HS-5 (cell line): ENCODE data around the gene SERPINH1.
A peak's percentile ranks its signal among the peaks of the same experiment; 100 is the strongest.

Experiments used
- DNase-seq: peaks from one replicate; pipeline ENCODE4 v3.0.0-alpha.2; 2012; ENCODE audit warnings: low read depth

Gene SERPINH1

GRCh38 chr11:75562048-75562835, at the start of gene SERPINH1:
Gene SERPINH1 (plus strand): TSS chr11:75562253. CDS start chr11:75566350, 4,097 bp downstream.
- DNase-seq: no peak

- no peak for DNase-seq
These were observed 48.8 kb upstream of the SERPINH1 start for GRCh38 chr11:75513250-75513649.

- no peak for DNase-seq
These were observed 47.5 kb upstream of the SERPINH1 start for GRCh38 chr11:75514596-75514995.

GRCh38 chr11:75516140-75516539, 45.9 kb upstream of the SERPINH1 start:
- no peak for DNase-seq

GRCh38 chr11:75516886-75517285, 45.2 kb upstream of the SERPINH1 start:
- DNase-seq: no peak

- no peak for DNase-seq
These were observed 43.9 kb upstream of the SERPINH1 start for GRCh38 chr11:75518204-75518549.

GRCh38 chr11:75518771-75519653, 43.0 kb upstream of the SERPINH1 start:
- no peak for DNase-seq

GRCh38 chr11:75520688-75521087, 41.4 kb upstream of the SERPINH1 start:
- DNase-seq: no peak

GRCh38 chr11:75522286-75523044, 39.6 kb upstream of the SERPINH1 start:
- no peak for DNase-seq

- DNase-seq: no peak
These were observed 38.9 kb upstream of the SERPINH1 start for GRCh38 chr11:75523189-75523588.

- no peak for DNase-seq
These were observed 38.0 kb upstream of the SERPINH1 start for GRCh38 chr11:75523811-75524664.

GRCh38 chr11:75524665-75525432, 37.2 kb upstream of the SERPINH1 start:
- no peak for DNase-seq

GRCh38 chr11:75525433-75526191, 36.4 kb upstream of the SERPINH1 start, which contains the start of gene GDPD5:
Gene GDPD5 (minus strand): TSS chr11:75525941. CDS start chr11:75477735, 48,206 bp downstream.
- DNase-seq: peak; percentile 24

GRCh38 chr11:75526192-75526541, 35.9 kb upstream of the SERPINH1 start:
- DNase-seq: no peak

GRCh38 chr11:75527130-75527529, 34.9 kb upstream of the SERPINH1 start:
- DNase-seq: no peak

GRCh38 chr11:75527938-75528735, 33.9 kb upstream of the SERPINH1 start:
- no peak for DNase-seq

- no peak for DNase-seq
These were observed 31.5 kb upstream of the SERPINH1 start for GRCh38 chr11:75530577-75530976.

GRCh38 chr11:75531325-75531724, 30.7 kb upstream of the SERPINH1 start:
- DNase-seq: no peak
